HCT116 (cell line): ENCODE data around the gene DUXB. TPM values are rescaled to one million over a fixed set of nuclear protein-coding genes. Genes with fewer than 3 reads are reported as not detected.

Experiments
- ATAC-seq: fragments of 200-7000 bp; cut with Tn5 transposase; 2 replicates; pipeline ENCODE4 v1.9.1; 2020; ENCODE audit warnings: mild to moderate bottlenecking, moderate library complexity
- BruUV-seq: library from RNA; stranded (reverse); fragments of 400-500 nt; replicated peaks from 2 replicates; lab custom pipeline; 2021; lab: Mats Ljungman, UMichigan
- CTCF ChIA-PET: fragments of 300-600 bp; sonication (Branson Sonifier 250); formaldehyde crosslinking; loops from one replicate; lab custom pipeline; 2021; ENCODE audit warnings: antibody characterized with exemption; lab: Charles Lee
- POLR2A ChIA-PET: fragments of 300-600, 350-600 bp; sonication (Branson Sonifier 250); formaldehyde crosslinking; loops from one replicate; lab custom pipeline; 2021; ENCODE audit warnings: antibody characterized with exemption; lab: Charles Lee
- RAD21 ChIA-PET, 2 experiments: fragments of 300-600 bp; sonication (Branson Sonifier 250); formaldehyde crosslinking; loops; one replicate each; lab custom pipeline; 2023; ENCODE audit warnings: low total read pairs in 2 of 2; ENCODE audit not compliant: uncharacterized antibody in 2 of 2, unreplicated experiment in 2 of 2, low non-redundant PET in 1 of 2; lab: Charles Lee
- DNase-seq: peaks from one replicate; pipeline ENCODE4 v3.0.0-alpha.2; 2010; ENCODE audit warnings: low read depth, low spot score
- H2AFZ ChIP-seq: fragments of 200-600 bp; shearing (Covaris generic), sonication (generic); 2 replicates; pipeline ENCODE4 v1.6.1; 2017; ENCODE audit warnings: low read depth, mixed run types, mixed read lengths, antibody characterized with exemption, low read length; ENCODE audit not compliant: poor library complexity, severe bottlenecking
- H3K27ac ChIP-seq: 2 replicates; pipeline ENCODE4 v1.5.1; 2012; ENCODE audit warnings: low read depth, low read length
- H3K27me3 ChIP-seq: fragments of 200-600 bp; sonication (generic); 2 replicates; pipeline ENCODE4 v1.6.1; 2016; ENCODE audit warnings: mixed run types, low read length, mixed read lengths; ENCODE audit not compliant: insufficient read depth
- H3K36me3 ChIP-seq, 2 experiments: fragments of 200-500 bp in 1 of 2; fragments of 200-600 bp in 1 of 2; sonication (Bioruptor generic) in 1 of 2; sonication (generic) in 1 of 2; 2 replicates each; pipeline versions ENCODE4 v1.5.1 to v1.6.1; 2014 to 2016; ENCODE audit warnings: low read length in 2 of 2, inconsistent platforms in 1 of 2, mixed read lengths in 1 of 2, mixed run types in 1 of 2; ENCODE audit not compliant: insufficient read depth in 2 of 2, control insufficient read depth in 1 of 2
- H3K4me1 ChIP-seq, 2 experiments: fragments of 200-600 bp in 1 of 2; sonication (generic) in 1 of 2; 2 replicates each; pipeline versions ENCODE4 v1.5.1 to v1.6.1; 2012 to 2017; ENCODE audit warnings: low read length in 2 of 2, inconsistent platforms in 1 of 2, mild to moderate bottlenecking in 1 of 2, mixed read lengths in 1 of 2, mixed run types in 1 of 2, moderate library complexity in 1 of 2; ENCODE audit not compliant: insufficient read depth in 2 of 2, control insufficient read depth in 1 of 2
- H3K4me2 ChIP-seq: fragments of 200-600 bp; sonication (generic); 2 replicates; pipeline ENCODE4 v1.6.1; 2017; ENCODE audit warnings: mixed run types, low read length, mixed read lengths
- H3K4me3 ChIP-seq, 2 experiments: fragments of 200-600 bp in 1 of 2; sonication (generic) in 1 of 2; replicated peaks in 1 of 2; 2 replicates each; pipeline ENCODE4 v1.5.1; 2011 to 2016; ENCODE audit warnings: low read length in 2 of 2, control low read depth in 1 of 2, low read depth in 1 of 2, mild to moderate bottlenecking in 1 of 2, mixed read lengths in 1 of 2, mixed run types in 1 of 2
- H3K79me2 ChIP-seq: fragments of 200-600 bp; sonication (generic); 2 replicates; pipeline ENCODE4 v1.6.1; 2017; ENCODE audit warnings: mild to moderate bottlenecking, mixed run types, low read length, moderate library complexity, mixed read lengths; ENCODE audit not compliant: insufficient read depth
- H3K9ac ChIP-seq: fragments of 200-600 bp; sonication (generic); 2 replicates; pipeline ENCODE4 v1.6.1; 2016; ENCODE audit warnings: low read length, mixed read lengths
- H3K9me2 ChIP-seq: fragments of 200-600 bp; sonication (generic), shearing (Covaris generic); 2 replicates; pipeline ENCODE4 v1.6.1; 2017; ENCODE audit warnings: mixed run types, mild to moderate bottlenecking, moderate library complexity; ENCODE audit not compliant: insufficient read depth
- H3K9me3 ChIP-seq, 2 experiments: fragments of 200-500 bp in 1 of 2; fragments of 200-600 bp in 1 of 2; sonication (Bioruptor generic) in 1 of 2; sonication (generic) in 1 of 2; 2 replicates each; pipeline ENCODE4 v1.6.1; 2014 to 2017; ENCODE audit warnings: low read length in 2 of 2, mixed read lengths in 2 of 2, inconsistent platforms in 1 of 2, low read depth in 1 of 2, mild to moderate bottlenecking in 1 of 2, mixed run types in 1 of 2, moderate library complexity in 1 of 2; ENCODE audit not compliant: control insufficient read depth in 1 of 2, insufficient read depth in 1 of 2
- H4K20me1 ChIP-seq: fragments of 200-600 bp; sonication (generic), shearing (Covaris generic); 2 replicates; pipeline ENCODE4 v1.6.1; 2017; ENCODE audit warnings: mixed run types, mild to moderate bottlenecking, moderate library complexity; ENCODE audit not compliant: insufficient read depth
- EGR1 ChIP-seq: IDR thresholded peaks from 2 replicates; pipeline ENCODE4 v1.6.1; 2012; ENCODE audit warnings: low read depth
- FOSL1 ChIP-seq: IDR thresholded peaks from 2 replicates; pipeline ENCODE4 v1.6.1; 2012; ENCODE audit warnings: low read depth
- RAD21 ChIP-seq: IDR thresholded peaks from 2 replicates; pipeline ENCODE4 v1.6.1; 2012; ENCODE audit warnings: low read depth, mild to moderate bottlenecking
- ZBTB33 ChIP-seq: IDR thresholded peaks from 2 replicates; pipeline ENCODE4 v1.6.1; 2011; ENCODE audit warnings: mild to moderate bottlenecking, low read length, moderate library complexity; ENCODE audit not compliant: insufficient replicate concordance; ENCODE audit errors: extremely low read depth
- intact Hi-C: fragments of 100-400 bp; cut with micrococcal nuclease; formaldehyde crosslinking; loops from 2 replicates; pipeline ENCODE4 v1.10.0; 2022
- total RNA-seq: library from RNA; stranded (reverse); gene quantifications from one replicate; pipeline ENCODE4 v1.2.1, GENCODE V29; 2021; ENCODE audit not compliant: unreplicated experiment

Gene DUXB
- total RNA-seq, 1 experiment from 2014 or later: not detected

GRCh38 chr16:75660726-75661302 lies 40.4 kb downstream of the DUXB start:
- no peaks in the 10 kb centered on the region for H3K9me2 ChIP-seq
- no peak overlapping the region for H2AFZ ChIP-seq
- CTCF ChIA-PET: no interaction called here
- no peak overlapping the region for H3K4me2 ChIP-seq
- DNase-seq: no peak
- no peak overlapping the region for H3K27ac ChIP-seq
- H3K36me3 ChIP-seq: peaks cover 13 to 16% of the 10 kb centered on the region in 2 experiments; a peak in 2 of 4 replicates
- intact Hi-C loops: no loop called here
- H3K79me2 ChIP-seq: no peaks in the 10 kb centered on the region
- BruUV-seq: no TSS peak
- no peak for ATAC-seq
- no peaks in the 10 kb centered on the region for H3K4me1 ChIP-seq
- TF ChIP-seq RAD21 (no peak), FOSL1 (no peak), ZBTB33 (no peak), EGR1 (no peak)
- RAD21 ChIA-PET: no interaction called here
- no peak overlapping the region for H3K4me3 ChIP-seq
- POLR2A ChIA-PET: no interaction called here
- no peaks in the 10 kb centered on the region for H3K9me3 ChIP-seq
- no peaks in the 10 kb centered on the region for H3K27me3 ChIP-seq
- no peak overlapping the region for H3K9ac ChIP-seq
- no peaks in the 10 kb centered on the region for H4K20me1 ChIP-seq

- Histone ChIP-seq H3K9me3 (no peaks in the 10 kb centered on the region), H3K9ac (no peak overlapping the region), H3K27me3 (no peaks in the 10 kb centered on the region), H3K4me3 (no peak overlapping the region), H2AFZ (no peak overlapping the region), H3K36me3 (peaks cover 13 to 21% of the 10 kb centered on the region in 2 experiments; a peak in 2 of 4 replicates), H3K4me2 (no peak overlapping the region), H3K79me2 (no peaks in the 10 kb centered on the region), H3K9me2 (no peaks in the 10 kb centered on the region), H4K20me1 (no peaks in the 10 kb centered on the region), H3K27ac (no peak overlapping the region), H3K4me1 (no peaks in the 10 kb centered on the region)
- no TSS peak for BruUV-seq
- intact Hi-C loops: no loop called here
- DNase-seq: no peak
- ATAC-seq: no peak
- no peak for TF ChIP-seq EGR1
- ChIA-PET CTCF (no interaction called here), RAD21 (no interaction called here), POLR2A (no interaction called here)
These were observed 40.9 kb downstream of the DUXB start for GRCh38 chr16:75660321-75660720.
